Activated B cell treated with CpG ODN at 0.5 μM for 24 hours (primary cell): ENCODE data around the gene RAB3A. TPM values are rescaled to one million over a fixed set of nuclear protein-coding genes. Genes with fewer than 3 reads are reported as not detected.
"Not testable (repeated sequence)": the region's sequence is repeated elsewhere in the genome, so short reads cannot be mapped to it uniquely, and the experiment has no call there.

Source experiments
- ATAC-seq: fragments of 200-7000 bp; cut with Tn5 transposase; one replicate; pipeline ENCODE4 v1.10.0; 2021; ENCODE audit warnings: low read depth, mild to moderate bottlenecking, moderate library complexity
- CTCF ChIA-PET: fragments of 350-600 bp; sonication (Branson Sonifier 250); formaldehyde crosslinking; loops from one replicate; lab custom pipeline; 2021; ENCODE audit warnings: antibody characterized with exemption; lab: Charles Lee
- POLR2A ChIA-PET: fragments of 350-600 bp; sonication (Branson Sonifier 250); formaldehyde crosslinking; loops from one replicate; lab custom pipeline; 2021; ENCODE audit warnings: antibody characterized with exemption; lab: Charles Lee
- DNase-seq: peaks from one replicate; pipeline ENCODE4 v3.0.0; 2022
- H3K27ac Mint-ChIP-seq: one replicate; pipeline ENCODE4 v1.8.0; 2020; ENCODE audit warnings: mixed read lengths
- H3K27me3 Mint-ChIP-seq: one replicate; pipeline ENCODE4 v1.8.0; 2021; ENCODE audit warnings: mixed read lengths
- H3K36me3 Mint-ChIP-seq: one replicate; pipeline ENCODE4 v1.8.0; 2021; ENCODE audit warnings: low read depth, mixed read lengths
- H3K4me1 Mint-ChIP-seq: one replicate; pipeline ENCODE4 v1.8.0; 2021; ENCODE audit warnings: mixed read lengths
- H3K4me3 Mint-ChIP-seq: one replicate; pipeline ENCODE4 v1.8.0; 2020; ENCODE audit warnings: mild to moderate bottlenecking, mixed read lengths
- H3K9me3 Mint-ChIP-seq: one replicate; pipeline ENCODE4 v1.8.0; 2020; ENCODE audit warnings: mixed read lengths
- CTCF ChIP-seq: fragments of 200-600 bp; IDR thresholded peaks from one replicate; pipeline ENCODE4 v1.8.0; 2022; ENCODE audit warnings: antibody characterized with exemption, mild to moderate bottlenecking
- intact Hi-C: fragments of 100-400 bp; cut with micrococcal nuclease; formaldehyde crosslinking; loops from one replicate; pipeline ENCODE4 v1.15.1; 2024
- total RNA-seq: library from RNA; stranded (reverse); gene quantifications from 2 replicates; pipeline ENCODE4 v1.2.3, GENCODE V29; 2022

RAB3A gene
- total RNA-seq, 1 donor from 2014 or later = 4.1 TPM

GRCh38 chr19:18161636-18162002 lies 42.2 kb downstream of the RAB3A start:
- peaks cover 13% of the 10 kb centered on the region for H3K4me1 Mint-ChIP-seq
- intact Hi-C loops = loop anchor here (1.0 kb wide), 3 partner anchors 8 to 90 kb away; no protein-coding TSS in a partner anchor
- H3K27ac Mint-ChIP-seq = no peak overlapping the region
- no peaks in the 10 kb centered on the region for H3K27me3 Mint-ChIP-seq
- no peak overlapping the region for H3K4me3 Mint-ChIP-seq
- TF ChIP-seq CTCF = no peak
- peaks cover 21% of the 10 kb centered on the region for H3K36me3 Mint-ChIP-seq
- ATAC-seq (no peak), DNase-seq (no peak)
- no peaks in the 10 kb centered on the region for H3K9me3 Mint-ChIP-seq
- CTCF ChIA-PET = interaction anchor here (0.7 to 2.1 kb wide), 5 partner anchors 9 to 91 kb away, joined by 3 to 15 read pairs (median 3); no protein-coding TSS in a partner anchor
- POLR2A ChIA-PET = interaction anchor here (0.5 to 3.4 kb wide), 7 partner anchors 9 to 118 kb away, joined by 3 to 14 read pairs (median 7); partner anchors contain the start of gene MPV17L2

GRCh38 chr19:18160971-18161635 lies 42.7 kb downstream of the RAB3A start:
- no peaks in the 10 kb centered on the region for H3K9me3 Mint-ChIP-seq
- DNase-seq (peak; percentile 90), ATAC-seq (peak; percentile 97)
- intact Hi-C loops = loop anchor here (1.0 kb wide), 3 partner anchors 8 to 90 kb away; no protein-coding TSS in a partner anchor
- CTCF ChIA-PET = interaction anchor here (0.7 to 2.1 kb wide), 5 partner anchors 10 to 91 kb away, joined by 3 to 15 read pairs (median 3); no protein-coding TSS in a partner anchor
- H3K4me3 Mint-ChIP-seq = peak overlapping the region; percentile 24
- peaks cover 22% of the 10 kb centered on the region for H3K36me3 Mint-ChIP-seq
- POLR2A ChIA-PET = interaction anchor here (0.5 to 3.4 kb wide), 13 partner anchors 10 to 302 kb away, joined by 3 to 14 read pairs (median 5); partner anchors contain the start of gene MPV17L2
- no peaks in the 10 kb centered on the region for H3K27me3 Mint-ChIP-seq
- H3K27ac Mint-ChIP-seq = peak overlapping the region; percentile 18
- TF ChIP-seq CTCF = no peak
- peaks cover 16% of the 10 kb centered on the region for H3K4me1 Mint-ChIP-seq

GRCh38 chr19:18160493-18160970 lies 43.3 kb downstream of the RAB3A start:
- DNase-seq (no peak), ATAC-seq (no peak)
- CTCF ChIA-PET = interaction anchor here (1.2 to 2.1 kb wide), 3 partner anchors 31 to 92 kb away, joined by 3 to 15 read pairs (median 5); no protein-coding TSS in a partner anchor
- H3K27ac Mint-ChIP-seq = peak overlapping the region; percentile 66
- intact Hi-C loops = no loop called here
- peaks cover 17% of the 10 kb centered on the region for H3K36me3 Mint-ChIP-seq
- POLR2A ChIA-PET = interaction anchor here (0.6 to 3.4 kb wide), 10 partner anchors 10 to 222 kb away, joined by 3 to 14 read pairs (median 6); partner anchors contain the start of gene MPV17L2
- peak overlapping the region; percentile 24 for H3K4me3 Mint-ChIP-seq
- no peaks in the 10 kb centered on the region for H3K27me3 Mint-ChIP-seq
- peaks cover 16% of the 10 kb centered on the region for H3K4me1 Mint-ChIP-seq
- no peak for TF ChIP-seq CTCF
- no peaks in the 10 kb centered on the region for H3K9me3 Mint-ChIP-seq

GRCh38 chr19:18159810-18160209 lies 44.0 kb downstream of the RAB3A start:
- ATAC-seq (no peak), DNase-seq (no peak)
- H3K4me3 Mint-ChIP-seq = no peak overlapping the region
- H3K4me1 Mint-ChIP-seq = peaks cover 16% of the 10 kb centered on the region
- no peaks in the 10 kb centered on the region for H3K9me3 Mint-ChIP-seq
- no peaks in the 10 kb centered on the region for H3K27me3 Mint-ChIP-seq
- ChIA-PET POLR2A (interaction anchor here (1.3 to 3.4 kb wide), 5 partner anchors 11 to 102 kb away, joined by 3 to 14 read pairs (median 6); partner anchors contain the start of gene MPV17L2), CTCF (interaction anchor here (2.1 kb wide), 1 partner anchor 92 kb away, joined by 15 read pairs; no protein-coding TSS in a partner anchor)
- H3K36me3 Mint-ChIP-seq = peaks cover 16% of the 10 kb centered on the region
- no peak overlapping the region for H3K27ac Mint-ChIP-seq
- intact Hi-C loops = no loop called here
- TF ChIP-seq CTCF = no peak

- DNase-seq, H3K27me3 Mint-ChIP-seq, CTCF ChIA-PET, H3K27ac Mint-ChIP-seq, ATAC-seq, H3K4me3 Mint-ChIP-seq, intact Hi-C loops, H3K9me3 Mint-ChIP-seq: not testable (repeated sequence)
- H3K4me1 Mint-ChIP-seq = peaks cover 21% of the 10 kb centered on the region
- POLR2A ChIA-PET = interaction anchor here (3.4 kb wide), 1 partner anchor 34 kb away, joined by 14 read pairs; the partner anchor contains the start of gene MPV17L2
- H3K36me3 Mint-ChIP-seq = peaks cover 16% of the 10 kb centered on the region
Observed at GRCh38 chr19:18159059-18159616, 44.7 kb downstream of the RAB3A start.
